Peyer's patch (tissue), 4 donors: ENCODE results near the gene MCRIP1.

Source experiments
- CTCF ChIP-seq, 6 experiments: fragments of 450-650 bp in 4 of 6; fragments of 200-600 bp in 2 of 6; sonication (generic) in 1 of 6; IDR thresholded peaks; one replicate each; pipeline ENCODE4 v1.5.1; 2017 to 2019; ENCODE audit warnings: antibody characterized with exemption in 6 of 6, mild to moderate bottlenecking in 3 of 6, moderate library complexity in 1 of 6
- POLR2A ChIP-seq, 2 donors: fragments of 450-650 bp; IDR thresholded peaks; one replicate each; pipeline ENCODE4 v1.5.1; 2017; ENCODE audit warnings: antibody characterized with exemption in 2 of 2, mild to moderate bottlenecking in 2 of 2, moderate library complexity in 2 of 2

- TF ChIP-seq CTCF (IDR thresholded peaks at IDR 0.05) (no peak), POLR2A (IDR thresholded peaks at IDR 0.05) (no peak)
These were observed 45.2 kb upstream of the MCRIP1 start for GRCh38 chr17:81878294-81878693.
